GM18526 (cell line): Measurements from ENCODE around the gene TFF3.

Experiments
- POLR2A ChIP-seq: IDR thresholded peaks from 3 replicates; pipeline ENCODE4 v1.6.1; 2011; ENCODE audit not compliant: insufficient read length; ENCODE audit errors: extremely low read depth

TFF3 gene

GRCh38 chr21:42277593-42277992, 37.6 kb downstream of the TFF3 start:
- no peak for TF ChIP-seq POLR2A

- TF ChIP-seq POLR2A: no peak
Observed at GRCh38 chr21:42276526-42277154, 38.6 kb downstream of the TFF3 start.

GRCh38 chr21:42276076-42276475, 39.1 kb downstream of the TFF3 start:
- TF ChIP-seq POLR2A: no peak

- TF ChIP-seq POLR2A: no peak
Observed at GRCh38 chr21:42272984-42273600, 42.1 kb downstream of the TFF3 start.

GRCh38 chr21:42272109-42272962, 42.9 kb downstream of the TFF3 start:
- no peak for TF ChIP-seq POLR2A

GRCh38 chr21:42271065-42271464, 44.1 kb downstream of the TFF3 start:
- TF ChIP-seq POLR2A: no peak

GRCh38 chr21:42269386-42269785, 45.8 kb downstream of the TFF3 start:
- no peak for TF ChIP-seq POLR2A

GRCh38 chr21:42266971-42267556, 48.1 kb downstream of the TFF3 start:
- TF ChIP-seq POLR2A: no peak

GRCh38 chr21:42265231-42265812, 49.9 kb downstream of the TFF3 start:
- no peak for TF ChIP-seq POLR2A

- TF ChIP-seq POLR2A: no peak
Observed at GRCh38 chr21:42264245-42265195, 50.7 kb downstream of the TFF3 start.

GRCh38 chr21:42263591-42264131, 51.5 kb downstream of the TFF3 start:
- no peak for TF ChIP-seq POLR2A

- TF ChIP-seq POLR2A: no peak
Observed at GRCh38 chr21:42262831-42263231, 52.4 kb downstream of the TFF3 start.

- no peak for TF ChIP-seq POLR2A
Observed at GRCh38 chr21:42261829-42262200, 53.4 kb downstream of the TFF3 start.
